ENCODE measurements around the gene CTTN.

DNA sequence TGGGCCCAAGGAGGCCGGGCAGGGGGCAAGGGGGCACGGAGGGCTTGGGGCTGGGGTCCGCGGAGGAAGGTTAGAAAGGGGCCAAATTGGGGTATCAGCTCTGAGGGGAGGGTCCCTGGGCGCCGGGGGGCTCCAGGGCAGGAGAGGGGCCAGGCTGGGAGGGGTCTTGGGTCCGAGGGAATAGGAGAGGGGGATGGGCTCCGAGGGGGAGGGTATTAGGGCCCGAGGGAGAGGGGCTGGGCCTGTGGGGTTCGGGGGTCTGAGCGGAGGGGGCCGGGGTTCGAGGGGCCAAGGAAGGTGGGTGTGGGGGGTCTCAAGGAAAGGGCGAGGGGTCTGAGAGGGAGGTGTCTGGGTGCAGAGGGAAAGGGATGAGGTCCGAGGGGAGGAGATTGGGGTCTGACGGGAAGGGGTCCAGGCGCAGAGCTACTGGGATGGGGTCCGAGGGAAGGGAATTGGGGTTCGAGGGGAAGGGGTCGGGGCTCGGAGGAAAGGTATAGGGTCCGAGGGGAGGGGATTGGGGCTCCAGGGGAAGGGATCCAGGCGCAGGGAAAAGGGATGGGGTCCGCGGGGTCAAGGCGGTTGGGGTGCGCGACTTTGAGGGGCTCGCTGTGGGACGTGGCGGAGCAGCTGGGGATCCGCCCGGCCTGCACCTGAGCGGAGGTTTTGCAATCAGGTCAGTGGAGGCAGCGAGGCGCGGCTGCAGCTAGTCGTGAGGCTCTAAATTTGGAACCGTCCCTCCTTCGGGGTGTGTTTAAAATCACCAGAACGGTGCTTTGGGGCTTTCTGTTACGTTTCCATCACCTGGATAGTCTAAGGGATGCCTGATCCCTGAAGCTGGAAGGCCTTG is 728 bp downstream of the CTTN start:
- TF ChIP-seq, protein P1, sequence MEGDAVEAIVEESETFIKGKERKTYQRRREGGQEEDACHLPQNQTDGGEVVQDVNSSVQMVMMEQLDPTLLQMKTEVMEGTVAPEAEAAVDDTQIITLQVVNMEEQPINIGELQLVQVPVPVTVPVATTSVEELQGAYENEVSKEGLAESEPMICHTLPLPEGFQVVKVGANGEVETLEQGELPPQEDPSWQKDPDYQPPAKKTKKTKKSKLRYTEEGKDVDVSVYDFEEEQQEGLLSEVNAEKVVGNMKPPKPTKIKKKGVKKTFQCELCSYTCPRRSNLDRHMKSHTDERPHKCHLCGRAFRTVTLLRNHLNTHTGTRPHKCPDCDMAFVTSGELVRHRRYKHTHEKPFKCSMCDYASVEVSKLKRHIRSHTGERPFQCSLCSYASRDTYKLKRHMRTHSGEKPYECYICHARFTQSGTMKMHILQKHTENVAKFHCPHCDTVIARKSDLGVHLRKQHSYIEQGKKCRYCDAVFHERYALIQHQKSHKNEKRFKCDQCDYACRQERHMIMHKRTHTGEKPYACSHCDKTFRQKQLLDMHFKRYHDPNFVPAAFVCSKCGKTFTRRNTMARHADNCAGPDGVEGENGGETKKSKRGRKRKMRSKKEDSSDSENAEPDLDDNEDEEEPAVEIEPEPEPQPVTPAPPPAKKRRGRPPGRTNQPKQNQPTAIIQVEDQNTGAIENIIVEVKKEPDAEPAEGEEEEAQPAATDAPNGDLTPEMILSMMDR (IDR thresholded peaks at IDR 0.05), result no peak
- TF ChIP-seq POLR2A (IDR thresholded peaks at IDR 0.05), result no peak
